ENCODE results near the gene SCMH1. TPM values are rescaled to one million over a fixed set of nuclear protein-coding genes. Genes with fewer than 3 reads are reported as not detected.

The SCMH1 gene
- total RNA-seq, 1 donor from 2014 or later = 18.4 TPM

- Mint-ChIP-seq H3K27me3 (ENCODE audit: low read depth, unreplicated experiment) (peaks cover 87% of the 10 kb centered on the region), H3K36me3 (ENCODE audit: low read depth, unreplicated experiment) (no peaks in the 10 kb centered on the region)
- FAIRE-seq = no peak
Measured at GRCh38 chr1:41286992-41287391, 44.9 kb upstream of the SCMH1 start.

GRCh38 chr1:41286486-41286885 is 44.4 kb upstream of the SCMH1 start:
- H3K9me3 ChIP-seq (ENCODE audit: insufficient read depth, low read depth, low read length) = no peaks in the 10 kb centered on the region
- no peak overlapping the region for H3K9ac ChIP-seq (ENCODE audit: low read length)
- no peak overlapping the region for H3K4me2 ChIP-seq (ENCODE audit: low read length)
- H3K27me3 Mint-ChIP-seq (ENCODE audit: low read depth, unreplicated experiment) = peaks cover 87% of the 10 kb centered on the region
- H3K27ac ChIP-seq (ENCODE audit: low read depth, low read length) = no peak overlapping the region
- H3K4me1 Mint-ChIP-seq (ENCODE audit: low read depth, unreplicated experiment) = no peaks in the 10 kb centered on the region
- no peak overlapping the region for H3K4me3 ChIP-seq (ENCODE audit: insufficient read depth, low read depth, low read length)
- no peak for FAIRE-seq
- TF ChIP-seq EZH2 (IDR thresholded peaks at IDR 0.05; ENCODE audit: insufficient read depth, low read length) (no peak), CTCF (IDR thresholded peaks at IDR 0.05; ENCODE audit: insufficient read depth, low read depth, low read length) (no peak)
- no peak overlapping the region for H3K4me3 Mint-ChIP-seq (ENCODE audit: unreplicated experiment)
- no peaks in the 10 kb centered on the region for H3K36me3 ChIP-seq (ENCODE audit: insufficient read depth, low read length)
- H3K4me1 ChIP-seq (ENCODE audit: insufficient read depth, low read length) = no peaks in the 10 kb centered on the region
- peaks cover 3% of the 10 kb centered on the region for H3K9me3 Mint-ChIP-seq (ENCODE audit: unreplicated experiment)
- no peaks in the 10 kb centered on the region for H4K20me1 ChIP-seq (ENCODE audit: insufficient read depth, low read length)
- no peak overlapping the region for H3K27ac Mint-ChIP-seq (ENCODE audit: unreplicated experiment)
- H2AFZ ChIP-seq (ENCODE audit: low read depth, low read length) = no peak overlapping the region
- peaks cover 59% of the 10 kb centered on the region for H3K27me3 ChIP-seq (ENCODE audit: insufficient read depth, low read length)
- no peaks in the 10 kb centered on the region for H3K79me2 ChIP-seq (ENCODE audit: insufficient read depth, low read length)
- no peak for DNase-seq (ENCODE audit: low read depth)
- H3K36me3 Mint-ChIP-seq (ENCODE audit: low read depth, unreplicated experiment) = no peaks in the 10 kb centered on the region

More at GRCh38 chr1:41286992-41287391, 44.9 kb upstream of the SCMH1 start:
- no peak overlapping the region for H2AFZ ChIP-seq (ENCODE audit: low read depth, low read length)
- Mint-ChIP-seq H3K27ac (ENCODE audit: unreplicated experiment) (no peak overlapping the region), H3K4me1 (ENCODE audit: low read depth, unreplicated experiment) (no peaks in the 10 kb centered on the region), H3K9me3 (ENCODE audit: unreplicated experiment) (peaks cover 3% of the 10 kb centered on the region), H3K4me3 (ENCODE audit: unreplicated experiment) (no peak overlapping the region)
- no peak overlapping the region for H3K4me3 ChIP-seq (ENCODE audit: insufficient read depth, low read depth, low read length)
- DNase-seq (ENCODE audit: low read depth) = no peak
- H3K9me3 ChIP-seq (ENCODE audit: insufficient read depth, low read depth, low read length) = no peaks in the 10 kb centered on the region
- no peak overlapping the region for H3K4me2 ChIP-seq (ENCODE audit: low read length)
- no peaks in the 10 kb centered on the region for H3K4me1 ChIP-seq (ENCODE audit: insufficient read depth, low read length)
- H3K27ac ChIP-seq (ENCODE audit: low read depth, low read length) = no peak overlapping the region
- no peak for TF ChIP-seq CTCF (IDR thresholded peaks at IDR 0.05; ENCODE audit: insufficient read depth, low read depth, low read length)
- no peak for TF ChIP-seq EZH2 (IDR thresholded peaks at IDR 0.05; ENCODE audit: insufficient read depth, low read length)
- no peaks in the 10 kb centered on the region for H3K36me3 ChIP-seq (ENCODE audit: insufficient read depth, low read length)
- H4K20me1 ChIP-seq (ENCODE audit: insufficient read depth, low read length) = no peaks in the 10 kb centered on the region
- H3K9ac ChIP-seq (ENCODE audit: low read length) = no peak overlapping the region
- H3K27me3 ChIP-seq (ENCODE audit: insufficient read depth, low read length) = peaks cover 58% of the 10 kb centered on the region
- no peaks in the 10 kb centered on the region for H3K79me2 ChIP-seq (ENCODE audit: insufficient read depth, low read length)

GRCh38 chr1:41285818-41286217 is 43.7 kb upstream of the SCMH1 start:
- no peak for FAIRE-seq
- H3K9me3 Mint-ChIP-seq (ENCODE audit: unreplicated experiment) = peaks cover 2% of the 10 kb centered on the region
- H3K9me3 ChIP-seq (ENCODE audit: insufficient read depth, low read depth, low read length) = no peaks in the 10 kb centered on the region

More at GRCh38 chr1:41285818-41286217, 43.7 kb upstream of the SCMH1 start:
- Histone ChIP-seq H3K27me3 (ENCODE audit: insufficient read depth, low read length) (peaks cover 52% of the 10 kb centered on the region), H3K9ac (ENCODE audit: low read length) (no peak overlapping the region), H3K4me1 (ENCODE audit: insufficient read depth, low read length) (no peaks in the 10 kb centered on the region), H3K79me2 (ENCODE audit: insufficient read depth, low read length) (no peaks in the 10 kb centered on the region), H4K20me1 (ENCODE audit: insufficient read depth, low read length) (no peaks in the 10 kb centered on the region), H3K27ac (ENCODE audit: low read depth, low read length) (no peak overlapping the region), H3K4me2 (ENCODE audit: low read length) (no peak overlapping the region), H3K36me3 (ENCODE audit: insufficient read depth, low read length) (no peaks in the 10 kb centered on the region), H3K4me3 (ENCODE audit: insufficient read depth, low read depth, low read length) (no peak overlapping the region), H2AFZ (ENCODE audit: low read depth, low read length) (no peak overlapping the region)
- H3K4me3 Mint-ChIP-seq (ENCODE audit: unreplicated experiment) = no peak overlapping the region
- H3K4me1 Mint-ChIP-seq (ENCODE audit: low read depth, unreplicated experiment) = no peaks in the 10 kb centered on the region
- H3K27me3 Mint-ChIP-seq (ENCODE audit: low read depth, unreplicated experiment) = peaks cover 85% of the 10 kb centered on the region
- no peaks in the 10 kb centered on the region for H3K36me3 Mint-ChIP-seq (ENCODE audit: low read depth, unreplicated experiment)
- H3K27ac Mint-ChIP-seq (ENCODE audit: unreplicated experiment) = no peak overlapping the region
- DNase-seq (ENCODE audit: low read depth) = no peak
- TF ChIP-seq CTCF (IDR thresholded peaks at IDR 0.05; ENCODE audit: insufficient read depth, low read depth, low read length) (no peak), EZH2 (IDR thresholded peaks at IDR 0.05; ENCODE audit: insufficient read depth, low read length) (no peak)
